K562 (cell line): ENCODE measurements around the gene REX1BD. TPM values are rescaled to one million over a fixed set of nuclear protein-coding genes. Genes with fewer than 3 reads are reported as not detected.

Experiments used
- ELF1 ChIP-seq: fragments of 200-800 bp; sonication (Bioruptor generic); IDR thresholded peaks from 2 replicates; pipeline ENCODE4 v1.6.1; 2016; ENCODE audit warnings: missing genetic modification characterization, missing compliant biosample characterization
- HLTF ChIP-seq: fragments of 450-650 bp; IDR thresholded peaks from 2 replicates; pipeline ENCODE4 v1.6.1; 2016
- IRF9 ChIP-seq: fragments of 450-650 bp; IDR thresholded peaks from 2 replicates; pipeline ENCODE4 v1.6.1; 2016; ENCODE audit warnings: missing biosample characterization, missing genetic modification characterization
- MAZ ChIP-seq, 2 experiments: fragments of 450-650 bp in 1 of 2; sonication (generic) in 1 of 2; formaldehyde crosslinking; IDR thresholded peaks in 1 of 2; conservative IDR thresholded peaks in 1 of 2; 2 replicates each; pipeline versions ENCODE4 v1.4.0 to v1.5.0; 2020; ENCODE audit warnings: mild to moderate bottlenecking in 1 of 2, missing genetic modification reagents in 1 of 2
- NCOA4 ChIP-seq: fragments of 450-650 bp; IDR thresholded peaks from 2 replicates; pipeline ENCODE4 v1.6.1; 2018; ENCODE audit warnings: mild to moderate bottlenecking; ENCODE audit not compliant: partially characterized antibody
- NR2C1 ChIP-seq, 2 experiments: fragments of 450-650 bp; IDR thresholded peaks; 2 replicates each; pipeline ENCODE4 v1.6.1; 2017; ENCODE audit warnings: mild to moderate bottlenecking in 2 of 2, antibody characterized with exemption in 1 of 2, inconsistent platforms in 1 of 2, missing compliant biosample characterization in 1 of 2, missing genetic modification characterization in 1 of 2
- SNIP1 ChIP-seq: fragments of 450-650 bp; IDR thresholded peaks from 2 replicates; pipeline ENCODE4 v1.7.1; 2017; ENCODE audit warnings: low read depth, mild to moderate bottlenecking
- TCF7L2 ChIP-seq: fragments of 150-350 bp; IDR thresholded peaks from 2 replicates; pipeline ENCODE4 v1.6.1; 2016; ENCODE audit warnings: low read depth, mild to moderate bottlenecking, low read length, moderate library complexity
- ZFX ChIP-seq: sonication (generic); formaldehyde crosslinking; IDR thresholded peaks from 2 replicates; pipeline ENCODE4 v1.8.0; 2022; ENCODE audit warnings: mild to moderate bottlenecking, missing genetic modification reagents, moderate library complexity
- ZHX1 ChIP-seq: fragments of 150-350 bp; conservative IDR thresholded peaks from 2 replicates; pipeline ENCODE4 v1.6.1; 2014; ENCODE audit warnings: low read length
- ZNF311 ChIP-seq: fragments of 250-450 bp; sonication (Bioruptor Pico); IDR thresholded peaks from 2 replicates; pipeline ENCODE4 v1.4.0; 2020; ENCODE audit warnings: mild to moderate bottlenecking, moderate library complexity
- ZNF511 ChIP-seq: sonication (generic); formaldehyde crosslinking; IDR thresholded peaks from 2 replicates; pipeline ENCODE4 v1.8.0; 2022; ENCODE audit warnings: mild to moderate bottlenecking, missing genetic modification reagents
- polyA plus RNA-seq, 8 experiments: library from polyadenylated mRNA; depleted of rRNA in 4 of 8; stranded (reverse) in 5 of 8; unstranded in 3 of 8; fragments of >200 nt; fragmentation: Nextera tagmentation in 2 of 8; fragmentation: Illumina TruSeq in 1 of 8; extraction: Ambion mirVana in 2 of 8; extraction: Trizol in 1 of 8; gene quantifications; 2 replicates each; pipeline versions ENCODE4 v1.2.1 to v1.2.3, GENCODE V29; 2011 to 2014; ENCODE audit warnings: inconsistent platforms in 1 of 8, missing spikeins in 1 of 8
- total RNA-seq, 7 experiments: library from RNA; depleted of rRNA in 6 of 7; stranded (reverse); fragments of >200 nt in 6 of 7; fragmentation: Illumina TruSeq in 2 of 7; extraction: Trizol in 2 of 7; gene quantifications; 2 replicates each; pipeline versions ENCODE4 v1.2.1 to v1.2.3, GENCODE V29; 2011 to 2021; ENCODE audit warnings: low replicate concordance in 1 of 7
- TF ChIP-seq, protein P1 (sequence below): fragments of 450-650 bp; IDR thresholded peaks from 2 replicates; pipeline ENCODE4 v1.6.1; 2018; ENCODE audit warnings: mild to moderate bottlenecking, low read depth; ENCODE audit not compliant: partially characterized antibody
- TF ChIP-seq, protein P2 (sequence below): fragments of 450-650 bp; IDR thresholded peaks from 2 replicates; pipeline ENCODE4 v1.6.1; 2018; ENCODE audit not compliant: partially characterized antibody

Gene REX1BD
- total and polyA plus RNA-seq, 9 of the 15 experiments (the other 6 are each of a cell fraction or from before 2014, with no cell fraction given): 1.9 to 136 (median 13.8) TPM

- TF ChIP-seq, protein P1, sequence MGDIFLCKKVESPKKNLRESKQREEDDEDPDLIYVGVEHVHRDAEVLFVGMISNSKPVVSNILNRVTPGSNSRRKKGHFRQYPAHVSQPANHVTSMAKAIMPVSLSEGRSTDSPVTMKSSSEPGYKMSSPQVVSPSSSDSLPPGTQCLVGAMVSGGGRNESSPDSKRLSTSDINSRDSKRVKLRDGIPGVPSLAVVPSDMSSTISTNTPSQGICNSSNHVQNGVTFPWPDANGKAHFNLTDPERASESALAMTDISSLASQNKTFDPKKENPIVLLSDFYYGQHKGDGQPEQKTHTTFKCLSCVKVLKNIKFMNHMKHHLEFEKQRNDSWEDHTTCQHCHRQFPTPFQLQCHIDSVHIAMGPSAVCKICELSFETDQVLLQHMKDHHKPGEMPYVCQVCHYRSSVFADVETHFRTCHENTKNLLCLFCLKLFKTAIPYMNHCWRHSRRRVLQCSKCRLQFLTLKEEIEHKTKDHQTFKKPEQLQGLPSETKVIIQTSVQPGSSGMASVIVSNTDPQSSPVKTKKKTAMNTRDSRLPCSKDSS: peak; percentile 18
- no peak for TF ChIP-seq HLTF
- TF ChIP-seq ELF1 (tag): peak; percentile 28; the same call in 1 of the 2 replicates
- TF ChIP-seq MAZ (CRISPR knock-in tag; conservative IDR thresholded peaks at IDR 0.05 in 1 of 2, IDR thresholded peaks at IDR 0.05 in 1 of 2): peak in 1 of 2 experiments; percentile 11; a peak in 2 of 4 replicates
- TF ChIP-seq TCF7L2: no peak
- TF ChIP-seq IRF9: no peak
- no peak for TF ChIP-seq NCOA4
- peak; percentile 88 for TF ChIP-seq ZFX (CRISPR knock-in tag)
- TF ChIP-seq NR2C1 (IDR thresholded peaks at IDR 0.05): no peak
- no peak for TF ChIP-seq NR2C1 (tag; IDR thresholded peaks at IDR 0.05)
- TF ChIP-seq SNIP1: no peak
- TF ChIP-seq ZHX1: no peak
- TF ChIP-seq ZNF511 (CRISPR knock-in tag): peak; percentile 95; the same call in 1 of the 2 replicates
- TF ChIP-seq ZNF311: no peak
- TF ChIP-seq, protein P2, sequence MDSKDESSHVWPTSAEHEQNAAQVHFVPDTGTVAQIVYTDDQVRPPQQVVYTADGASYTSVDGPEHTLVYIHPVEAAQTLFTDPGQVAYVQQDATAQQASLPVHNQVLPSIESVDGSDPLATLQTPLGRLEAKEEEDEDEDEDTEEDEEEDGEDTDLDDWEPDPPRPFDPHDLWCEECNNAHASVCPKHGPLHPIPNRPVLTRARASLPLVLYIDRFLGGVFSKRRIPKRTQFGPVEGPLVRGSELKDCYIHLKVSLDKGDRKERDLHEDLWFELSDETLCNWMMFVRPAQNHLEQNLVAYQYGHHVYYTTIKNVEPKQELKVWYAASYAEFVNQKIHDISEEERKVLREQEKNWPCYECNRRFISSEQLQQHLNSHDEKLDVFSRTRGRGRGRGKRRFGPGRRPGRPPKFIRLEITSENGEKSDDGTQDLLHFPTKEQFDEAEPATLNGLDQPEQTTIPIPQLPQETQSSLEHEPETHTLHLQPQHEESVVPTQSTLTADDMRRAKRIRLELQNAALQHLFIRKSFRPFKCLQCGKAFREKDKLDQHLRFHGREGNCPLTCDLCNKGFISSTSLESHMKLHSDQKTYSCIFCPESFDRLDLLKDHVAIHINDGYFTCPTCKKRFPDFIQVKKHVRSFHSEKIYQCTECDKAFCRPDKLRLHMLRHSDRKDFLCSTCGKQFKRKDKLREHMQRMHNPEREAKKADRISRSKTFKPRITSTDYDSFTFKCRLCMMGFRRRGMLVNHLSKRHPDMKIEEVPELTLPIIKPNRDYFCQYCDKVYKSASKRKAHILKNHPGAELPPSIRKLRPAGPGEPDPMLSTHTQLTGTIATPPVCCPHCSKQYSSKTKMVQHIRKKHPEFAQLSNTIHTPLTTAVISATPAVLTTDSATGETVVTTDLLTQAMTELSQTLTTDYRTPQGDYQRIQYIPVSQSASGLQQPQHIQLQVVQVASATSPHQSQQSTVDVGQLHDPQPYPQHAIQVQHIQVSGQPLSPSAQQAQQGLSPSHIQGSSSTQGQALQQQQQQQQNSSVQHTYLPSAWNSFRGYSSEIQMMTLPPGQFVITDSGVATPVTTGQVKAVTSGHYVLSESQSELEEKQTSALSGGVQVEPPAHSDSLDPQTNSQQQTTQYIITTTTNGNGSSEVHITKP: no peak
These were observed 1.0 kb downstream of the REX1BD start (continued) for GRCh38 chr19:18589380-18590272.
